NCI-H510A treated with DMSO at 0.1 percent for 48 hours (cell line): ENCODE measurements around the gene RAD51B.

ENCODE experiments used
- DNase-seq: peaks from one replicate; lab custom pipeline; 2025; lab: John Stamatoyannopoulos, UW

Gene RAD51B

DNA sequence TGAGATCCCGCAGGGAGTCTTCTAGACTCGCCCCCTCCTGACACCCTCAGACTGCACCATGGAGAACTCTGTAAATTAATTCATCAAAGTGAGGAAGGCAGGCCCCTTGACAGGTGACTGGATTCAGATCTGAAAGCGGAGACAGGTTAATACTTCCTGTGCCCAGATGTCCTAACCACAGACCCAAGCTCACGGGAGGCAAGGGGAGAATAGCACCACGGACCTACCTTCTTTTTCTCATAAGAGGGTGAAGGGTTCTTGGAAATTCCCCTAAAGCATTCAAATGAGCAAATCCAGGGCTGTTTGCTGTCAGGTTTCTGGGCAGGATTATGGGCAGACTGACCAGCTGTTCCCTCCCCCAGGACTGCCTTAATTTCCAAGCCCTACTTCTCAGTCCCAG is 803.3 kb downstream of the RAD51B start:
- no peak for DNase-seq

DNA sequence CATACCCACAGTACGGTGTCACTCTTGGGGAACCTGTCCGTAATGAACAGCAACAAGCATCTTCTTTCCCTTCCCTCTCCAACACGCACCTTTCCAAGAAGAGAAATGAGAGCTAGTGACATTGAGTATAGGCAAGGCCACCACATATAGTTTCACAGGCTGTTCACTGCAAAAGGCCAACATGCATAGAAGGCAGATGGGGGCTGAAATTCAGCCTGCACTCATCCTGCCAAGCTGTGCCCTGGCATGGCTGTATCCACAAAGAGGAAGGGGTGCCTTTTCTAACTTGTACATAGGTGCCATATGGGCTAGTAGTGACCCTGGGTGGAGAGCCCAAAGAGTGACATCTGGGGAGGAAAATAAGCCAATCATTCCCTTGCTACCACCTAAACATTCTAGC is 803.7 kb downstream of the RAD51B start:
- no peak for DNase-seq

GRCh38 chr14:68623826-68624225 is 804.2 kb downstream of the RAD51B start:
- DNase-seq = no peak

DNA sequence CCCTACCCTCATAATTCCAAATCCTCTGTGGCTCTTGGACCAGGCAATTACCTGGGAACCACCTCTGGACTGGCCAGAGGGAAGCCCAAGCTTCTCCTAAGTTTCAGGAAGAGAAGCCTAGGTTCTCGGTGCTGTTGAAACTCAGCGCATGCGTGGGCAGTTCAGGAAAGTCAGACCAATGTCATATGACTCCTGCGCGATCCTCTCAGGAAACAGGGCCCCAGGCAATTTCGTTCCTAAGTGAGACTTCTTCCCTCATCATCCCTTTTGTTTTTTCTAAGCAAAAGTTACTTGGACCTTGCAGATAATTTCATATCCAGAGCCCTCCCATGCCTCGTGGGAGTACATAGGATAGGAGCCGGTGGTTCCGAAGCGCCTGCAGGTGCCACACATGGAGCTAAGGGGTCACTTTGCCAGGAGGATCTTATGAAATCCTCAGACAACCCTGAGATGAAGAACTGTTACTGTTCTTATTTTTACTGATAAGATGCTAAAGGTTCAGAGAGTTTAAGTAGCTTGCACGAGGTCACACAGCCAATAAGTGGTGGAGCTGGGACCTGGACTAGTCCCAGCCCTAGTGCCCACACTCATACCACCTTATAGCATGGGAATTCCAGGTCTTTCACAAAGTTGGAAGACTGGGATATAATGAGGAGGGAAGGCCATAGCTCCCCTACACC is 805.1 kb downstream of the RAD51B start:
- DNase-seq = no peak

DNA sequence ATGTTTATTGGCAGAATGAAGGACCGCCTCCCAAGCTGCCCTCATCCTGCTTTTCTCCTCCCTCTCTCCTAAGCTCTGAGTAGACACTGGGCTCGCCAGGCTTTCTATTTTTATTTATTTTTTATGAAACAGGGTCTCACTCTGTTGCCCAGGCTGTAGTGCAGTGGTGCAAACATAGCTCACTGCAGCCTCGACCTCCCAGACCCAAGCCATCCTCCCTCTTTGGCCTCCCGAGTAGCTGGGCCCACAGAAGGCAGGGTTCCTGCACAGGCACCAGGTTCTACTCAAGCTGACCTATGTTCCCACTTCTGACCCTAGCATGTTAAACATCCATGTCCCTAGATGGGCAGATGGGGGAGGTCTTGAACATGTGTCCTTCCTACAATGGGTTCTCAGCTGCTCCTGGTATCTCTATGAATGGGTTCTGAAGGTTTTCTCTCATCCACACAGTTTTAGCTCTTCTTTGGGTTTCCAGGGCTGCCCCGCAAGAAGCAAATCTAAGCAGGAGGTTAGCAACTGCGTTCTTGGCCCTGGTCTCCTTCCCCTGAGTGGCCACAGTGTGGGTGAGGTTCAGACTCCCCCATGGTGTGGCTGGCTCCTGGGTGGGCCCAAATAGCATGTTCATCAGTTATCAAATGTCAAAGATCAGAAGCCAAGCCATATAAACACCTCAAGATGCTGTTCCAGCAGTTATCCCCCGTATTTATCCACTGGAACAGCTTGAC is 805.9 kb downstream of the RAD51B start:
- DNase-seq = no peak

DNA sequence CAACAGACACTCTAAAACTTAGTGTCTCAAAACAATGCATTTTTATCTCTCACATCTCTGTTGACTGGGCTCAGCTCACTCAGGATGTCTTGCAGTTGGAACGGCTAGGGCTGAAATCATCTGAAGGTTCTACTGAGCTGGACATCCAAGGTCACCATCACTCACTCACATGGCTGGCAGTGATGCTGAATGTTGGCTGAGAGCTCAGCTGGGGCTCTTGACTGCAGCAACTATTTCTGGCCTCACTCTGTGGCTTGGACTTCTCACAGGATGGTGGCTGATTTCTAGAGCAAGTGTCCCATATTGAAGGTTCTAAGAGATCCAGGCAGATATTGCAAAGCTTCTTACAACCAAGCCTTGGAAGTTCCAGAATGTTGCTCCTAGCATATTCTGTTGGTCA is 806.8 kb downstream of the RAD51B start:
- DNase-seq = no peak

GRCh38 chr14:68627050-68627867 is 807.7 kb downstream of the RAD51B start:
- DNase-seq = no peak

DNA sequence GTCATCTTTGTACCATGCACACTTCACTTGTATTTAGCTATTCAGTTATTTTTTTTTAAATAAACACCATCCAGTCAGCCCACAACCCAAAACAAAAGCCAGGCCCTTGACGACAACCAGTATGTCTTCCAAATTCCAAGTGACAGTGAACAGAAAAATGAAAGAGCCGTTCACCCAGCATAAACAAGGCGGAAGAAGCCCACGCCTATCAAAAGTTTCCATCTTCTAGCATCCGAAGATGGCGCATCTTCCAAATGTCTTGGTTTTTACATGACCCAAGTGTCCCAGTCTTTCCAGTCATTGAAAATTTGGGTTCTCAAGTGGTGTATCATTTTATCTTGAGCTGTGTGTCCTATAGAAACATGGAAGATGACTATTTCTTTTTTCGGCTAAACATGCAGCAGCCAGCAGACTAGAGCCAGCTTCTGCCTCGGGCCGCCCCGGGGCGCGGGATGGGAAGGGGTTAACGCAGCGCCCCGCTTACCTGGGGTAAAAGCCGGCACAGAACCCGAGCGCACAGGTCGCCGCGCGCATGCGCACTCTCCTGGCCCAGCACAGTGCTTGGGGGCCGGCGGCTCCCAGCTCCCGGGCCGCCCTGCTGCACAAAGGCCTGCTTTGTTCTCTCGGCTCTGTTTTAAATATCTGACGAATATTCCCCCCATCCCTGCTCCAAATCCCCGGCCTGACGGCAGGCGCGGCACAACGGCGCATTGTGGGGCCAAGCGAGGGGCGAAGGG is 808.5 kb downstream of the RAD51B start:
- no peak for DNase-seq

- no peak for DNase-seq
Measured at GRCh38 chr14:68628605-68629310, 809.2 kb downstream of the RAD51B start.

GRCh38 chr14:68630081-68630571 is 810.5 kb downstream of the RAD51B start:
- DNase-seq = no peak

GRCh38 chr14:68630611-68631393 is 811.2 kb downstream of the RAD51B start:
- DNase-seq = no peak

- DNase-seq = no peak
Measured at GRCh38 chr14:68631394-68632053, 811.9 kb downstream of the RAD51B start.

DNA sequence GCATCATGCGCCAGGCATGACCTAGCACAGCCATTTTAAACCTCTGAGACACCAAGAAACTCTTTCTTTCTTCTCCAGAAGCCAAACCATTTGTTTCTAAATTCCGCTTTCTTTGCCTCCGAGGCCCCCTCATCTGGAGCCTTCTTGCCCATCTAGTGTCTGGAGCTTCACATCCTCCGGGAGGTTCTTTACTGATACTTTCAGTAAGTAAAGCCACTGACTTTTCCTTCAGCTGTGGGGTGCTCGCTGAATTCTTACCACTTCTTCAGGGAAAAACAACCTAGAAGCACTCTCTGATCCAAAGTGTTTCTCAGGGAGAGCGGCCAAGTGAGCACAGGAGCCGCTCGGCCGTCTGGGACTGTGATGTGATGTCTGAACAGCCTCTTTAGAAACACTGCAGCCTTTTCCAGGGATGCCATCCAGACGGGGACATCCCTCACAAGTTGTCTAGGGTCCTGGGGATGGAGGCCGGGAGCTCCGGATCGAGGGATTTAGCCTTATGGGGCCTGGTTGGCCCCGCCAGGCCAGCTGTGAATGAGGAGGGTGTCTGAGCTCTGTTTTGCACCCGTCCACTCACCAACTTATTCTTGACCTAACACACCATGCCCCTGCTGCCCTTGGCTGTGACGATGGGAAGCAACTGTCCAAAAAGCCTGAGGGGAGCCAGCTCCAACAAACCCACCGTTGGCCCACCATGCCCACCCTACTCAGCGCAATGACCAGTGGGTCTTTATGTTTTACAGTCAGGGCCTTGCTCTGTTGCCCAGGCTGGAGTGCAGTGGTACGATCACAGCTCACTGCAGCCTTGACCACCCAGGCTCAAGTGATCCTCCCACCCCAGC is 812.7 kb downstream of the RAD51B start:
- no peak for DNase-seq

GRCh38 chr14:68633131-68633991 is 813.8 kb downstream of the RAD51B start:
- DNase-seq = no peak

- DNase-seq = no peak
Measured at GRCh38 chr14:68634332-68634731, 814.8 kb downstream of the RAD51B start.

DNA sequence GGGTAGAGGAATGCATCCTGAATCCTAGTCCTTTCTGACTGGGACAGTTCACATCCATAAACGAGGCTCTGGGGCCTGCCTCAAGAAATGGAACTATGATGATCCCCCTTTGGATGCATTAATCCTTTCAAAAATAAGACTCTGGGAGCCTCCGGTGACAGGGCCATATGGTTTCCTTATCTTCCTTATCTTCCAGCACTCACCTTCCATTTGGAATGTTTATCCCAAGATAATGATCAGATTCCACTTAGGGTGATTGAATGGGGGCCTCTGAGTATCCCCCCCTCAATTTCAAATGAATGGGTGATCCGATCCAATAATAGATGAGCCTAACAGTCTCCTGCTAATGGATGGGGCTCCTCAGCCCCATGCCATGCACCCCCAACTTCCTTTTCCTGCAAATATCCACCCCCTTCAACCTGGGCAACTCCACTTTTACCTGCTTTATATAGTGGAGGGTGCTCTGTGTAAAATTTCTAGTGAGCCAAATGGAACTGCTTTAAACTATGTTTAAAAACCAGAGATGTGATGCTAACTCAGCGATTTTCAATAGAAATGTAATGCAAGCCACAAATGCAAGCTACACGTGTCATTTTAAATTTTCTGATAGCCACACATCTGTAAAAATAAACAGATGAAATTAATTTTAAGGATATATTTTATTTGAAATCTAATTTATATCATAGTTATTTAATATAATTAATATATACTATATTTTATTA is 815.5 kb downstream of the RAD51B start:
- no peak for DNase-seq

GRCh38 chr14:68636597-68636996 is 817.0 kb downstream of the RAD51B start:
- DNase-seq = no peak
